Activated gamma-delta T cell (primary cell): ENCODE results near the gene CD38.

Experiments used
- DNase-seq: peaks from one replicate; lab custom pipeline; 2025; lab: John Stamatoyannopoulos, UW

CD38 gene

DNA sequence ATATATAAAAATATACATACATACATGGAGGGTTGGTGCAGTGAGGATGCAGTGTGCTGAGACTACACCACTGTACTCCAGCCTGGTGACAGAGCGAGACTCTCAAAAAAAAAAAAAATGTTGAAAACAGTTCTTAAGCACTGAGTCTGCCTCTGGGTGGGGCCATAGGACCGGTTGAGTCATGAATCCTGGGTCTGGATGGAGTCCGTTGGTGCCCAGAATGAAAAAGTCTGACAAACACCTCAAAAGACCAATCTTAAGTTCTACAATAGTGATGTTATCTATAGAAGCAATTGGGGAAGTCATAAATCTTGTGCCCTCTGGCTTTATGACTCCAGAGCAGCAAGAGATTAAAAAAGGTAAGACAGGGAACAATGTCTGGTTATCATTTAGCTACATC is 90.0 kb downstream of the CD38 start:
- no peak for DNase-seq

DNA sequence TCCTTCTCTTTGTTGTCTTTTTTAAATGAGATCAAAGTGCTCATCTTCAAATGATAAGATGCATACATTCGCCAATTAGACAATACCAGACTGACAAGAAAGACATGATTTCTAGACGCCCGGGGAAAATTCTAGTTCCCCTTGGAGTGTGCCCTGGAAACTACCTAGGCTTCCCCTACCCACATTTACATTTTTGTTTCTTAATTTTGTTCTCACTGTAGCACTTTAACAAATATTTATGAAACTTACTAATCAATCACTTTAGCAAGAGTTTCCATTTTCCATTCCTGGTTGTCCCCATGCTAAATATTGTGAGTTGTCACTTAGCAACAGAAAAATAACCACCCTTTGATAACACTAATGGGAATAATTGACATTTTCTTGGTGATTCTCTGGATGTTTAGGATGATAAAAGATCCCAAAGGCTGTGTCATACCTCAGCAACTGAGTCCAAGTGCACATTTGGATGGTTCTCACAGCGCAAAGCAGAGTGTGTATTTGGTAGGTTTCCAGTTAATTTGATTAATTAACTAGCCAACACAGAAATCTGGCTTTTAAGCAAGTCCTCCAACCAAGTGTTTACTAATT is 90.8 kb downstream of the CD38 start:
- no peak for DNase-seq

DNA sequence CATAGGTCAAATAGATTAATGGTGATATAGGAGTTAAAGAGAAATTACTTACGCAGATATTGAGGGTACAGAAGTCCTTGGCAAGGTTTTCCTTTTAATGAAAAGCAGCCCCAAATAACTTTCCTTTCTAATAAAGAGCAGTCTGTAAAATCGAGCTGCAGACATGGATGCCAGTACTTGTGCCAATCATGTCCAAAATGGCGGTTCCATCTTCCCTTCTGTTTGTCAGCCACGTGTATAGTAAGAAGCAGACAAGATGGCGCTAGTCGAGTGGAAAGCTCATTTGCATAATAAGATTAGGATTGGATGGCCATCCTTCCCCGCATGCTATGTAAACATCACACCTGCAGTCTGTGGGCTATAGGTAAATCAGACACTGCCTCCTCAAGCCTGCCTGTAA is 92.0 kb downstream of the CD38 start:
- no peak for DNase-seq

DNA sequence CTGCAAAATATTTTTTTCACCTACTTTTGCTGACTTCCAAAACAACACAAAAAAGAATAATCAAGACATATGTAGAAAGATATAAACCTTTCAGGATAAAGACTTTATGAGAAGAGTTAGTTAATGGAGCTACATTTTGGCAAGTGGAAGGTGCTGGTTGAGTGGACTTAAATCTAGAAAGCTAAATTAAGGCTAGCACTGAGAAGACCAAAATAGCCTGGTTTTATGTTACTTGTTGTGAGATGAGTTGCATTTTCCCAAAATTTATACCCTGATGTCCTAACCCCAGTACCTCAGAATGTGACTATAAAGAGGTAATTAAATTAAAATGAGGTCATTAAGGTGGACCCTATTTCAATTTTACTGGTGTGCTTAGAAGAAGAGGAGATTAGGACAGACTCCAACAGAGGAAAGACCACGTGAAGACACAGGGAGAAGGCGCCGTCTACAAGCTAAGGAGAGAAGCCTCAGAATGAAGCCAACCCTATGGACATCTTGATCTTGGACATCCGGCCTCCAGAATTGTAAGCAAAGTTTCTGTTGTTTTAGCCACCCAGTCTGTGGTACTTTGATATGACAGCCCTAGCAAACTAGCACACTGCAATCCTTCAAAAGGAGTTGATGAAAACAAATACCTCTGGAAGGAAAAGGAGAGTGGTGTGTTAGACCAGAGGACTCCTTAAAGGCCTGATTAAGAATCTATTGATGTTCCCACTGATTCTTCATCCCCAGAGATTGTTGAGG is 93.0 kb downstream of the CD38 start:
- no peak for DNase-seq

DNA sequence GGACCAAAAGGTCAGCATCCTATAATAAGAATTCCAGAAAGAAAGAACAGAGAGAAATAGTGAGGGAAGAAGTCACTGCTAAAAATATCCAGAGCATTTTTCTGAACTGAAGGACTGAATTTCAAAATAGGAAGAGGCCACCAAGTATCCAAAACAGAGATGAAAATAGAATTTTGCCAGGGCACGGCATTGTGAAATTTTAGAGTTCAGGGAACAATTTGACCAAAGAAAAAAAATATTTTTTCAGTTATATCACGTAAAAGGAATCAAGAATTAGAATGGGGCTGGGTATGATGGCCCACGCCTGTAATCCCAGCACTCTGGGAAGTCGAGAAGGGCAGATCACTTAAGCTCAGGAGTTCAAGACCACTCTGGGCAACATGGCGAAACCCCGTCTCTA is 95.0 kb downstream of the CD38 start:
- no peak for DNase-seq

DNA sequence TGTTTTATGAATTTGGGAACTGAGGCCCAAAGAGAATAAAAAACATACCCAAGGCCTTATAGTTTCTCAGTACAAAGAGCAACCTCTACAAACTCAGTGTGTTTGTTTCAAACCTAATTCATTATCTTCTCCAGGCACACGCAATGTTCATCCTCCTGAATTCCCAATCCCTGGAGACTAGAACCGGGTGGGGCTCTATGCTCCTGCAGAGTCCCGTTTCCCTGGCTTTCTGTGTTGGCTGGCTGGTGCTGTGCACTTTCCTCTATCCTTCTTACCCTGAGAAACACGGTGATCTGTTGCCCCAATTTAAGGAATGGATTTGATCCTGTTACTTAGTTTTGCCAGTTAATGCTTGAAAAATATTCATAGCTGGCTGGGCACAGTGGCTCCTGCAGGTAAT is 96.5 kb downstream of the CD38 start:
- no peak for DNase-seq

DNA sequence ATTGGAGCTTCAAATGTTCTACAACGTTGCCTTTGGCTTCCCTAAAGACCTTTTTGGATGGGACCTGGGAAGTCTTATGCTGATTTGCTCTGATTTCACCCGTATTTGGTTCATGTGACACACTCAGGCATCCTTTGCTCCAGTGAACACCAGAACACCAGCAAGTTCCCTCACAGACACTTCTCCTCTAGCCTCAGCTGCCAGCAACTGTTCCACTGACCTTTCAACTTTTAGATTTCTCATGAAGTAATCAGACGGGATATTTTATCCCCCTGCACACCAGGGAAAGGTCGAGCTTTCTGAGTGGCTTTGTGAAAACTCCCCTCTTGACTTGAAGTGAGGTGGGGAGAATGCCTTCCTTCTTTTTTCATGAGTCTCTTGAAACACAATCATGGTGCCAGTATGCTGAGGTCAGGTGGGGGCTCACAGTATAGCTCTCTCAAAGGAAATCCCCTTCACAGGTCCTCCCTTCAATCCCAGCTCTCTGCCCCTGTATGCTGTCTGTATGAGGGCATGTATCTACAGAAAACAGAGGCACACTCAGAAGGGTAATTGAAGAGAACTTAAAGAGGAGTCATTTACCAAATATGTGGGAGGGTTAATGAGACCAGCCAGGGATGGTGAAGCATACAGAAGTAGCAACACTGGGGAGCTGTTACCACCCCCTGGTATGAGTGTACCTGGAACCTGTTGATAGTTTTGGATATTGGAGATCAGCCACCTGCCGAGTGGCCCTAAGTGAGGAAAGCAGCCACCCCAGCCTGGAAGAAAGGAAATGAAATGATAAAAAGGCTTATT is 97.7 kb downstream of the CD38 start:
- no peak for DNase-seq

DNA sequence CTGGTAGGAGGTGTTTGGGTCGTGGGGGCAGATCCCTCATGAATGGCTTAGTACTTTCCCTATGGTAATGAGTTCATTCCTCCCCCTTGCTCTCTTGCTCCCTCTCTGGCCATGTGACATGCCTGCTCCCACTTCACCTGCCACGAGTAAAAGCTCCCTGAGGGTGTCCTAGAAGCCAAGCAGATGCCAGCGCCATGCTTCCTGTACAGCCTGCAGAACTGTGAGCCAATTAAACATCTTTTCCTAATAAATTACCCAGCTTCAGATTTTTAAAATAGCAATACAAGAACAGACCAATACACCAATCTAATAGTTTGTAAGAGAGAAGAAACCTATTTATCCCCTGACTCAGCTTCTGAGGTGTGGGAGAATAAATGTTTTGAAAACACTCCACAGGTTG is 99.9 kb downstream of the CD38 start:
- DNase-seq, result no peak

DNA sequence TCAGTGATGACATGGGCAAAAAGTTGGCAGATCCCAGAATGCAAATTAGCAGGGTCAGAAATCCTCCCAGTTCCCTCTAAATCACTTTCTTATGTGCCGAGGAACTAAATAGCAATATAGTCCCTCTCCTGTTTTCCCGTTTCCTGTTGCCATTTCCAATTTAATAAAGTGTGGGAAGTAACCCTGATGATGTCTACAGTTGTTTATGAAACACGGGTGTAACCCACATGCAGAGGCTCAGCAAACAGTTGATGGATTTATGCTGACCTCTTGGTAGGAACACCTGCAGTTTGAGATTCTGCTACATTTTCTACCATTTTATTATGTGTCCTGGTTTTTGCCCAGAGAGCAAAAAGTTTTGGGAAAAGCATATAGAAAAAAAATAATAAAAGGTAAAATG is 103.7 kb downstream of the CD38 start:
- DNase-seq, result no peak

DNA sequence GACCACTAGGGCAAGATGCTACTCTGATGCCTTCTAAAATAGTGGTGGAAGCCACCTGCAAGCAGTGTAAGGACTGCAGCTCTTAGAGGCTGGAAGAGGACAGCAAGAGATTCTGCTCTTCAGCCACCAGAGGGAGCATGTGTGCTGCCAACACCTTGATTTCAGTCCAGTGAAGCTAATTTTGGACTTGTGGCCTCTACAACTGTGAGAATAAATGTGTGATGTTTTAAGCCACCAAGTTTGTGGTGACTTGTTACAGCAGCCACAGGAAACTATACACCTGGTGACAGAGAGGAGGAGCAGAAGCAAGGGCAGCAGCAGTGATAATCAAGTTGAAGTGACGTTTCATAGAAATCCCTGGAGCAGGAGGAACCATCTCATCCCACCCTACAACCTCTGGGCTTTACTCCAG is 104.6 kb downstream of the CD38 start:
- no peak for DNase-seq

DNA sequence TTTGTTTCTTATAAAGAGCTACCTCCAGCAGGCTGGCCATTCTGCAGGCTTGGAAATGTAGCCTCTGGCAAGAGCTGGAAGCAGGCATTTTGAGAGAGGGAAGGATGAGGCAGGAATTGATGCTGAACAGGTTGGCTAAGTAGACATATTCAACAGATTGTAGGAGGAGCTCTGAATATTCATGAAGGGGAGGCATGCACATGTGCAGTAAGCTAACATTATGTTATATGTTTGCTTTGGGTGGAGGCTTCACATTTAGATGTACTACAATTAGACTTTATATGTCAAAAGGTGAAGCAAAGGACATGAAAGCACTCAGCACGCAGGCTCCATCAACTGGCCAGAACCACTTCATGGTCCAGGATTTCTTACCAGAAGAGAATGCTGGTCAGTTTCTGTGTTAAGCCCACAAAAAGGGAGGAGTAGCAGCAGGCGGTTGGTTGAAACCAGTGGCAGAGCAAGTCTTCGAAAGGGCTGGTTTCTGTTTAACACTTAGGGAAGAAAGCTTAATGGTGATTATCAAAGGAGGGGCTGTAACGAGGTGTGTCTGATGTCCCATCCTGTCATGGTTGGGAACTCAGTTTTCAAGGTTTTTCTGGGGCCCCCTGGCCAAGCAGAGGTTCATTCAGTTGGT is 105.6 kb downstream of the CD38 start:
- DNase-seq, result no peak

DNA sequence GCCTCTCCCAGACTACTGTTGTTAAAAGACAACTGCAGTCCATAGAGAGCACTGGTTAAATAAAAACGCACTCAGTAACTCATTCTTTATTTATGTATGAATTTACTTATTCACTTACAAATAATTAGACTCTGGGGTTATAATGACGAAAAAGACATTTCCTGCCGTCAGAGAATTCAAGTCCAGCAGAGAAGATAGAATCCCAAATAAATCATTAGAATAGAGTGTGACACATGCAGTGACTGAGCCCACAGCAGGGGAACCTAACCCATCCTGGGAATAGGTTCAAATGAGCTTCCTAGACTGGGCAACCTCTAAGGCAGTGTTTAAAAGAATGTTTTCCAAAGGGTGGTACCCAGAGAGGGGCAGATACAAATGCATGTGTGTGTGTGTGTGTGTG is 106.5 kb downstream of the CD38 start:
- DNase-seq, result no peak

DNA sequence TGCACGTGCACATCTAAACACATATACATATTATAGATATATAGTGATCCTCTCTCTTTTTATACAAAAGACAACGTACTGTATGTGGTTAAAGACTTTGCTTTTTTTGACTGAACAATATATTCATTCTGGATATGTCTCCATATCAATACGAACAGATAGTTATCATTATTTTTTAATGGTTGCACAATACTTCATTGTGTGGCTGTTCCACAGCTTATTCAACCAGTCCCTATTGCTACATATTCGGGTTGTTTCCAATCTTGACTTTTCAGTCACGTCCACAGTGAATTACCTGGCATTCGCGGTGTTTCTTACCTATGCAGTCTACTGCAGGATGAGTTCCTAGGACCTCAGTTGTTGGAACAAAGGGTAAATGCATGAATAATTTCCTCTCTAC is 107.3 kb downstream of the CD38 start:
- no peak for DNase-seq

DNA sequence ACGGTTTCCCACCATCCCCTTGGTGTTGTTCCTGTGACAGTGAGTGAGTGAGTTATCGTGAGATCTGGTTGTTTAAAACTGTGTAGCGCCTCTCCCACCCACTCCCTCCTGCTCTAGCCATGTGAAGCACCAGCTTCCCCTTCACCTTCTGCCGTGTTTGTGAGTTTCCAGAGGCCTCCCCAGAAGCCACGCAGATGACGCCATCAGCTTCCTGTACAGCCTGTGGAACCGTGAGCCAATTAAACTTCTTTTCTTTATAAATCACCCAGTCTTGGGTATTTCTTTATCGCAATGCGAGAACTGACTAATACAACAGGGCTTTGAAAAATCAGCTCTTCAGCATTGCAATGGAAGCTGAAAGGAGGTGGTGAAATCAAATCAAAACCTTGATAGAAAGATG is 110.4 kb downstream of the CD38 start:
- no peak for DNase-seq

DNA sequence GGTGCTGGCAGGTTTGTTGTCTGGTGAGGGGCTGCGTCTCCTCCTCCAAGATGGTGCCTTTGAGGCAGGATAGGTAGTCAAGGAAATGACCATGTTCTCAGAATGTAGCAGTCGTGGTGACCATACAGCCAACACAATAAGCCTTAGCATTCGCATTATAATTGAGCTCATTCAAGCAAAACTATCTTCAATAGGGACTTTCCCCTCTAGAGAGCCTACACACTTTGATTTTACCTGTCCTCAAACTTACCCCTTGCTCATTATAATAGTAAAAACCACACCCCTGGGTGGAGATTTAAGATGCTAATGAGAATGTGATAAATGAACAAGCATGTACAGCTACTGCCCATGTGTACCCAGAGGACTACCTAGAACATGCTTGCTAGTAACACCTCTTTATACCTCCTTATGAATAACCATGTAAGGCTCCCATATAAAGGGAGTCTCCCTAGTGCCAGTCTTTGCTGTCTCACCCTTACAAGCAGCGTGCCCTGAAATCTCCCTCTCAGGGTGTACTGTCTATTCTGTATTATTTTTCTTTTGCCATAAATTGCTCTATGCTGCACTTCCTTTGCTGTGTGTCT is 112.2 kb downstream of the CD38 start:
- DNase-seq, result no peak

DNA sequence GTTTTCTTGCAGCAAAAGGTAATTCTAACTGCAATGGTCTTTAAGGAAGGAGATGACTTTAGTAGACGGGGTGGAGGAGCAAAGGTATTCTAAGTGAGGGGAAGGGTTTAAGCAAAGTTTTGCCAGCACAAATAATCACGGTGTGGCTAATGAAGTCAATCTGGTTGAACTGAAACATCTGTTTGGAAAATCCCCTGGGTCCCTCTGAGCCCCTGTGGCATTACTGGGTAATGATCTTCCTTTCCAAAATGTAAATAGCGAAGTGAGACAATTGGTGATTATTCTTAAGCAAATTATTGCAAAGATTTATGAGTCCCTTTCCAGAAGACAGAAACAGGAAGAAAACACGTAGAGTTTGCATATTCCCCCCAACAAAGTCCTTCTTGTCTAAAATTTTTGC is 113.2 kb downstream of the CD38 start:
- DNase-seq, result no peak

DNA sequence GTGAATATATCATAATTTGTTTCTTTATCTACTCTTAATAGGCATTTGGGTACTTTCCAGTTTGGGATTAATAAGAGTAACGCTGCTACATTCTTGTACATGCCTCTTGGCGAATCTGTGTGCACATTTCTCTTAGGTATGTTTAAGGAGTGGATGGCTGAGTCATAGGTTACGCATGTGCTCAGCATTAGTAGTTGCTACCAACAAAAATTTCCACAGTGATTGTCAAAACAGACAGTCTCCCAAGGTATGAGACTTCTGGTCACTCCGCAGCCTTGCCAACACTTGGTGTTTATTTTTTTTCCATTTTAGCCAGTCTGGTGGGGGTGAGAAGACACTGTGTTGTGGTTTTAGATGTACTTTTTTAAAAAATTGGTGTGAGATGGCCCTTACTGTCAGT is 115.8 kb downstream of the CD38 start:
- no peak for DNase-seq

DNA sequence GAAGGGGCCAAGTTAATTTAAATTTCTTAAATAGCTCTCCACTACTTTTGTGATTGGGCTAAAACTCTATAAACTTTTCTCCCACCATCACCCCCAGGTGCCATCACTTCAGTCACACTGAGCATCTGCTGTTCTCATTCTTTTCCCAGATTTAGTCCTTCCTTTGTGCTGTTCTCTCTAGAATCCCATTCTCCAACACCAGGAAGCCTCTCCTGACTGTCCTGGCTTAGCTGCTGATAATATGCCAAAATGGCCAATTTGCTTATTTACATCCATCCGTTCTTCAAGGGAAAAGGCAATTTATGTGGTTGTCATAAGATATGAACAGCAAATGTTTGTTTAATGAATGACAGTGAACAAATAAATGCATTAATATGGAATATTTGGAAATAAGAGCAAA is 116.3 kb downstream of the CD38 start:
- no peak for DNase-seq

DNA sequence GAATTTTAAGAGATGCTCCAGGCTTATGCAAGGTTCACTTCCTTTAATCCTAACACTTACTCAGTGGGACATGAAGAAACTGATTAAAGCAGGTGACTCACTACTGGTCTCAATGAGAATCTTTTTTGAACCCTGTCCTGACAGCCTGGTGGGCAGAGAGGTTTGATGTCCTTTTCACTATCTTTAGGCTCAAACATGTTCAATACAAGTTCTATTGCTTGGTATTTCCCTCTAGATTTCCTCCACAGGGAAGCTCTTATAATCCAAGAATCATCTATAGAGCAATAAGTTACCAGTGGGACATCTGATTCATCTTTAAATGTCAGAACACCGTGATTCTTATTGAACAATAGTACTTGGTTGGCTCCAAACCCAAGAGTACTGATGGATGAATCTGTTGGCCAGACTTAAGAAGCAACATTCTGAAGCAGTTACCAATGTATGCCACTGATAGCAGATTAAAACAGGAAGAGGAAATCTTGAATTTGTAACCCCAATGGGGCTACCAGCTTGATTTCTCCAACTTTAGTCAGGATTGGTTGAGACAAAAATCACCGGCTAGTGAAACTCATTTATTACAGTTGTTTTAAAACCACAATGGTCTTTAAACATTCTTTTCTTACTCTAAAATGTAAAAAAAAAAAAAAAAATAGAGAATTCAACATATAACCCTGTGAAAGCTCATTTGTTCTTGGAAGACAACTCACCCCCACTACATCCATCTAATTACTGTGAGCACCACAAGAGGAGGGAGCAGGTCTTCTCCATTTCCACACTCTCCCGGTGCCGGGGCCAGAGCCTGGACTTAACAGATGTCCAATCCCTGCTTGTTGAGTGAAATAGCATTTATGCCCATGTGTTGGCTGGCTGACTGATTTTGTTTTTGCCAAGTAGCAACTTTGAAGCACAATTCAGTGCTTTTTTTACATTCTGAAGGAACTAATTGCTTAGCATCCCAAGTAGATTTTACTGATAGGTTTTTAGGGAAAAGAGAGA is 117.1 kb downstream of the CD38 start:
- DNase-seq, result no peak

DNA sequence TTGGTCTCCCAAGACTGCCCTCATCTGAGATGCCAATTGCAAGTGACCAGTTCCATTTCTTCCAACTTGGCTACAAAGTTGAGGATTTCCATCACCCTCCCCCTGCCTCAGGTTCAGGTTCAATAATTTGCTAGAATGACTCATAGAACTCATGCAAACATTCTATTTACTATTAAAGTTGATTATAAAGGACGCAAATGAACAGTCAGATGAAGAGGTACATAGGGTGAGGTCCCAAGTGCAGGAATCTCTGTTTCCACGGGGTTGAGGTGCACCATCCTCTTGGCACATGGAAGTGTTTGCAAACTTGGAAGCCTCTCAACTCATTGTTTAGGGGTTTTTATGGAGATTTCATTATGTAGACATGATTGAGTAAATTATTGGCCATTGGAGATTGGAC is 119.4 kb downstream of the CD38 start:
- no peak for DNase-seq

DNA sequence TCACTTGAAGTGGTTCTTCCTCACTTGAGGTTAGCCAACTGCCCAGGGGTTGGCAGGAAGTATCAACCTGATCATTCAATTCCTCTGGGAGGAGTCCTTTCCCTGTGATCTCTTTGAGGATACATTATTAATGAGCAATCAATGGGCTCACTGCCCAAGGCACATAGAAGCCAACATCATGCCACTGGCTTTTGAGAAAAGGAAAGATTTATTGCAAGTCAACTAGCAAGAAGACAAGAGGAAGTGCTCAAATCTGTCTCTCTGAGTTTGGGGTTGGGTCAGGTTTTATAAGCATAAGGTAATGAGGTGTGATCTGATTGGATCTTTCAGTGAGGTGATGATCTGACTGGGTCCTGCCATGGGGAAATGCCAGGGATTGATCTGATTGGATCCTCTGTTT is 120.8 kb downstream of the CD38 start:
- no peak for DNase-seq
